HG02798 (cell line): ENCODE data around the gene MAP2K2.
"Not testable (repeated sequence)": the region's sequence is repeated elsewhere in the genome, so short reads cannot be mapped to it uniquely, and the experiment has no call there.

Experiments used
- ATAC-seq: cut with Tn5 transposase; IDR thresholded peaks from one replicate; pipeline ENCODE4 v1.9.1; 2021; ENCODE audit warnings: mild to moderate bottlenecking; ENCODE audit not compliant: unreplicated experiment, poor library complexity

The MAP2K2 gene

DNA sequence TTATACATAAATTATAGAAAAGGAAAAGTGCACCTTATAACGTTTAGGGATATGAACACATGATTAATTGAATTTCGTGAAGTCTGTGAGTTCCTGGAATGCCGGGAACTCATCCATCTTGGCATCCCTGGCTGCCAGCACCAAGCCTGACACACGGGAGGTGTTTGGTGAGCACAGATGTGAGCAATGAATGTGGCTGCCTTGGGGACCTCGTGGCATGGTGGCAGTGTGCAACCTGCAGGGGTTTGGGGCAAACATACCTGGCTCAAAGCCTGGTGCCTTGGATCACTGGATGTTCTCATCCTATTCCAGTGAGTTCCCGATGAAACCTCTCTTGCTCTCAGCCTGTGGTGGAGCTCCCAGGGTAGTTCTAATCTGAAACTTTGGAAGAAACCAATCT lies 10.4 kb upstream of the MAP2K2 start:
- no peak for ATAC-seq

DNA sequence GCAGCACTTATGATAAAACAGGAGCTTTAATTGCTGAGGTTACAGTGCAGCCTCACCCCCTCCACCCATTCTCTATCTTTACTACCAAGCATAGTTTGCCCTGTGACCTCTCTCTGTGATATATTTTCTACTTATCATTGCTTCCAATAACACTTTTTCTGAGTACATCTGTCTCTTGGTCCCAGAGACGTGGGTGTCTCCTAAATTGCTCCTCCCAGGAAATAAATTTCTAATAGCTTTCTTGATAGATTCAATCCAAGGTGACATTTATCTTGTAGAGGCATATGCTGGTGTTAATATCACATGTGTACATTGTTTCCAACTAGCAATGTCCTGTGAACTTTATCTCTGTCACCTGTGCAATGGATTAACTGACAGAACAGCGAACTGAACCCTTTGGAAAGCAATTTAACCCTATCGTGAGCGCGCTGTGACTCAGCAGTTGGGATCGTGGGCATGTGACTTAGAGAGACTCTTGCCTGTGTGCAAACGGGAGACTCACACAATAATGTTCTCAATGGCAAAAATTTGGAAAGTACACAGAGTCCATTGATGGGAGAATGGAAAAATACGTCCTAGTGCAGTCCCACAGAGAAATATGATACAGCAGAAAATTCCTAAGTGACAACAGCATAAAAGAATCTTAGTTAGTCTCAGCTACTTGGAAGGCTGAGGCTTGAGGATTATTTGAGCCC lies 7.0 kb upstream of the MAP2K2 start:
- ATAC-seq = no peak

DNA sequence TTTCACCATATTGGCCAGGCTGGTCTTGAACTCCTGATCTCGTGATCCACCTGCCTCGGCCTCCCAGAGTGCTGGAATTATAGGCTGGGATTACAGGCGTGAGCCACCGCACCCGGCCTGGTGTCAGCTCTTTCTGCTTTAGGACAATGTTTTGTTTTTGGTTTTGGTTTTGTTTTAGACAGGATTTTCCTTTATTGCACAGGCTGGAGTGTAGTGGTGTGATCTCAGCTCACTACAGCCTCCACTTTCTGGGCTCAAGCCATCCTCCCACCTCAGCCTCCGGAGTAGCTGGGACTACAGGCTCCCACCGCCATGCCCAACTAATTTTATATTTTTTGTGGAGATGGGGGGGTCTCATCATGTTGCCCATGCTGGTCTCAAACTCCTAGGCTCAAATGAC lies 5.1 kb upstream of the MAP2K2 start:
- ATAC-seq = not testable (repeated sequence)

GRCh38 chr19:4127322-4127721 lies 3.4 kb upstream of the MAP2K2 start:
- not testable (repeated sequence) for ATAC-seq

DNA sequence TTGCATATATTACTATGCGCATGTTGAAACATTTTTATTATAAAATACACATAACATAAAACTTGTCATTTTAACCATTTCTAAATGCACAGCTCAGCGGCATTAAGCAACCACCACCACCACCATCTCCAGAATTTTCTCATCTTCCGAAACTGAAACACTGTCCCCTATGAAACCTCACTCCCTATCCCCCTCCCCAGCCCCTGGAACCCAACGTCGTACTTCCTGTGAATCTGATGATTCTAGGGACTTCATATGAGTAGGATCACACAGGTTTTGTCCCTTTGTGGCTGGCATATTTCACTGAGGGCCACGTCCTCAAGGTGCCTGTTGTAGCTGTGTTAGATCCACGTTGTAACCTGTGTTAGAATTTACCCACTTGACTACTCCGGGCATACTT lies 716 bp upstream of the MAP2K2 start:
- no peak for ATAC-seq

DNA sequence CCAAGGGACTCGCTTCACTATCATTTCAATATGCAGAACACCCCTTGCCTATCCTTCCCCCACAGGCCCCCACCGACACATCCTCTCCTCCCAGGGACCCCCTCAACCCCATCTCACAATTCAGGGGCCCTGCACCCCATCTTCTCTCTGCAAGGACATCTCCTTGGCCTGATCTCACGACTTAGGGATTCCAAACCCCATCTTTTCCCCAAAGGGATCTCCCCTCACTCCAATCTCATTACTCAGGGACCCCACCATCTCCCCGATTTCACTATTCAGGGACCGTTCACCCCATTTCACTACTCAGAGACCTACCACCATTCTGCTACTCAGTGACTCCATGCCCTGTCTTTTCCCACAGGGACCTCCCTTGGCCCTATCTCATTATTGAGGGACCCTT lies 1.4 kb downstream of the MAP2K2 start:
- no peak for ATAC-seq

GRCh38 chr19:4121815-4122214 lies 2.1 kb downstream of the MAP2K2 start:
- ATAC-seq = no peak

DNA sequence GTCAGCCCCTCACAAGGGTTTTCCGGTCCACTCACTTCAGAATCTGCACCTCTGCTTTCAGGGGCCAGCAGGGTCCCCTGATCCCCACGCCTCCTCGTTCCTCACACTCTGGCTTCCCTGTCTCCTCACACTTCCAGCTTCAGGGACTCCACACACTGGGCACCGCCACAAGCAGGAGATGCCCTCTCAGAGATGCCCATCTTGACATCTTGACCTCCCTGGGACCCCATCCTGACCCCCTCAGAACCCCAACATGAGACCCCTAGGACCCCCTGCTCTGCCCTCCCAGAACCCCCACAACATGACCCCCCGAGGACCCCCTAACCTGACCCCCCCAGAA lies 2.7 kb downstream of the MAP2K2 start:
- no peak for ATAC-seq

DNA sequence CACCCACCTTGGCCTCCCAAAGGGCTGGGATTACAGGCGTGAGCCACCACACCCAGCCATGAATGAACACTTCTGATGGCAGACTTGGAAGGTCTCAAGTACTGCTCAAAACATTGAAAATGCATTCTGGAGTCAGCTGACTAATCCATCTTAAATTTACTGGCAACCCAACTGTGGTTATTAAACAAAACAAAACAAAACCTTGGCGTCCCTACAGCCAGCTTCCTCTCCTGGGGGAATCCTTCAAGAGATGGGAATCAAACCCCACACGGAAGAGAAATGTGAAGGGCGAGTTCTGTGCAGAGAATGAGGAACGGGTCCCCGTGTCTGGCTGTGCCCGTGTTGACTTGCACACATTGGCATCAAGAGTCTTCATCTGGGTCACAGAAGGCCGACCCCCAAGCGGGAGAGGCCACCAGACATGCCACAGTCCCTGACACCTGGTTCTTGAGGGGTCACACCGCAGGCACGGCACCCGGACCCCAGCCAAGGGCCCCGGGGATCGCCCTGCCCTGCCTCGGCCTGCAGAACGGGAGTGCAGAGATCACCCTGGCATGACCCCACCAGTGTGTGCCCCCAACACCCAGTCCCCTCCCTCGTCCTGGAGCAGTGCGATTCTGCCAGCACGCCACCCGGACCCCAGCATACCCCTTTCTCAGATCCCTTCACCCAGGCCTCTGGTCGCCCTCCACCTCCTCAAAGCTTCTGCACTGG lies 3.2 kb downstream of the MAP2K2 start:
- ATAC-seq = no peak

GRCh38 chr19:4119763-4120162 lies 4.2 kb downstream of the MAP2K2 start:
- no peak for ATAC-seq

DNA sequence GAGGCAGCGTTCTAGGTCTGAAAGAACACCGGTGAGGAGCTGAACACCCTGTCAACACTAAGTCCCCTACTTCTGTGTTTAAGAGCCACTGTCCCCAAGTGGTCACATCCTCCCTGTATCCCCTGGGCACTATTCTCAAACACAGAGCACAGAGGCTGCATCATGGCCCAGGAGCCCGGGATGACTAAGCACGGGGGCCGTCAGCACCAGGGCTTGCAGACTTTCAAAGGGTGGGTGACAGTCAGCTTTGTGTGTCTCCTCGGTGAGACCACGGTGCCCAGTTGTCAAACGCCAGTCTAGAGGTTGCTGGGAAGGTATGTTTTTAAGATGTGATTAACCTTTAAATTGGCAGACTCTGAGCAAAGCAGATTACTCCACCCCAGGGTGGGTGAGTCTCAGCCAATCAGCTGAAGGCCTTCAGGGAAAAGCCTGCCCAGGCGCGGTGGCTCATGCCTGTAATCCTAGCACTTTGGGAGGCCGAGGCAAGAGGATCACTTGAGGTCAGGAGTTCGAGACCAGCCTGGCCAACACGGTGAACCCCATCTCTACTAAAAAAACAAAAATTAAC lies 8.0 kb downstream of the MAP2K2 start:
- no peak for ATAC-seq

DNA sequence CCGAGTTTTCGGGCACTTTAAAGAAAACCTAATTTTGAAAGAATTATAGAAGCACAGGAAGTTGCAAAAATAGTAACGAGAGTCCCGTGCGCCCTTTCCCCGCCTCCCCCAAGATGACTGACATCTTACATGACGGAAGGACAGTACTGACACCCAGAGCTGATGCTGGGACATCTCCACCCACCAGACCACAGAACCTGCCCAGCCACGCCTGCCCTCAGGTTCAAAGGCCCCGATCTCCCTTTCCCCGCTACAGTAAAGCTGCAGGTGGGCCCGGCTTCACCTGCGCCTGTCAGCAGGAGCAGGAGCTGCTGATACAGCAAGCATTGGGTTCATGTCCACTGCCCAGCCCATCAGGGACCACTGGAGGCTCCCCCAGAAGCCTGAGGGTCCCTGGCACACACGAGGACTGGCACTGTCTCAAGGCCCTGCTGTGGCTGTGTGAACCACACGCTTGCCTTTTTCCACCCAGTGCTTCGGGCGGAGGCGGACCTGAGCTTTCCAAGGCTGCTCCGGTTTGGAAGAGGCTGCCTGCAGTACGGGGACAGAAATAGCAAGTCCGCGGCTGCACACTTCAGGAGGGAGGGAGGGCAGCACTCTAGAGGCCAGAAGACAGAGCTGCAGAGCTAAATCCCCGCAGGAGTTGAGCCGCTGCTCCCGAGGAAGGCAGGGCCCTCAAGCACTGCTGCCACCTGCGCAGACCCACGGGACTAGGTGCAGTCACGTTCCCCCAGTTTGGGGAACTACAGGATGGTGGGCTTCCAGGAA lies 8.7 kb downstream of the MAP2K2 start:
- peak; percentile 79 for ATAC-seq

DNA sequence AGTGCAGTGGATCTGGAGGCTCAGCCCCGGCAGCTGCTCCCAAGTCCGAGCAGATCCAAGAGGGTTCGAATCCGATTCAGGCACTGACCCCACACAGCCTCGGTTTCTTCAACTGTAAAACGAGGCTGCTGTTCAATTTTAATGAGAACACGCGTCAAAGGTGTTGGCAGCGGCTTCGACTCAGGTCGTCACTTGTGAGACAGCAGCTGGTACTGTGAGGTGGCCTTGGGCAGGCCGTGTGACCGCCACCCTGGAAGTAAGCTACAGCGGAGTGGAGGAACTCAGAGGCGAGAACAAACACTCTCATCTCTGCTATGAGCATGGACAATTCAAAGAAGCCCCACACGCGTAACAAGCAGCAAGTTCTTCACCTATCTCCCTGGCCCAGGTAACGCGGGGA lies 9.7 kb downstream of the MAP2K2 start:
- ATAC-seq = no peak

- ATAC-seq = no peak
Observed at GRCh38 chr19:4113398-4114088, 10.4 kb downstream of the MAP2K2 start.

DNA sequence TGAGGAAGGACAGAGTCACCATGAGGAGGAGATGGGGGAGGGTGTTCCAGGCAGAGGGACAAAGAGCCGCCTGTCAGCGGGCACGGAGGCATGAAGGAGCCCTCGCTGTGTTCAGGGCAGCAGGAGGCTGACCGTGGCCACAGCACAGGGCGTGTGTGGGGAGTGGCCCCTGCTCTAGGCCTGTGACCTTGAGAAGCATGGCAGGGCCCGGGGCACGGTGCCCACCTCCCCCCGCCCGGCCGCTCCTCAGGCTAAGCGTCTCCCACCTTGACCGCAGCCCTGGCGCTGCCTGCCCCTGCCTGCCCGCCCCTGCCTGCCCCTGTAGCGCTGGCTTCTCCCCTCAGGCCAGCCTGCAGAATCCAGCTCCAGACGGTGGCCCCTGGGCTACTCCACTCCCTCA lies 11.6 kb downstream of the MAP2K2 start:
- no peak for ATAC-seq

DNA sequence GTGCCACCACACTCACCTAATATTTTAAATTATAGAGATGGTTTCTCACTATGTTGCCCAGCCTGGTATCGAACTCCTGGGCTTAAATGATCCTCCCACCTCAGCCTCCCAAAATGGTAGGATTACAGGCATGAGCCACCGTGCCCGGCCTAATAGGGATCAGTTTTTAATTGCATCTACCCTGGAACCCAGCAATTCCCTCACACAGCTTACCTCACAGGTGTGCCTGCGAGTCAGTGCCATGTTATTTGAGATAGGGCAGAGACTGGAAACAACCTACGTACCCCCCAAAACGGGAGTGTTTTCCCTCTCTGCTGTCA lies 14.3 kb downstream of the MAP2K2 start:
- no peak for ATAC-seq

DNA sequence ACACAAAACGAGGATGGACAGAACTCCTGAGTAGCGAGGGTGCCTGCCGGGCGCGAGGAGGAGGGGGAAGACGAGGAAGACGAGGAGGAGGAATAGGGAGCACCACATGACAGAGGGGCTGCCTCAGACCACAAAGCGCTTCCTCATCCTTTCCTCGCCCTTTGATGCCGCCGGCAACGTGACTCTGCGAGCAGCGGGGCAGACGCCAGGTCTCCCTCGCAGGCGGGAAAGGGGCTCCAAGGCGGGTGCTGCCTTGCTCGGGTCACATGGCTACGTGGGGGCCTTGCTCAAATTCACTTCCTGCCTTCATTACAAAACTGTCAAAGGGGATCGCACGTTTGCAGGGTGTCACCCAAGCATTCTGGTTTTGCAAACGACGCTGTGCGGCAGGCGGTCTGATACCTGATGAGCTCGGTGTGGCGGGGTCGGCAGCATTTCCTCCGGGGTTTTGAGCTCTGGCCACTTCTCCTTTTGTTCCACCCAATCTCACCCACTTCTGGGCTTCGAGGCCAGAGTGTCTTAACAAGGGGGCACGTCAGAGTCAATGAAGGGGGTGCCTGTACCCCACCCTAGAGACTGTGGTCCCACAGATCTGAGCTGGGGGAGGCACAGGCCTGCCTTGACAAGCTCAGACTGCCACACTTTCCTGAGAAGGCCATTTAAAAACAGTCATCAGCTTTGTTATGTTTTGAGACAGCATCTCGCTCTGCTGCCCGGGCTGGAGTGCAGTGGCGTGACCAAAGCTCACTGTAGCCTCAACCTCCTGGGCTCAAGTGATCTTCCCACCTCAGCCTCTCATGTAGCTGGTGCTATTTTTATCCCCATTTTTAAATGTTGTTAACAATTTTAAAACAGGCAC lies 14.9 kb downstream of the MAP2K2 start:
- ATAC-seq = peak; percentile 57

DNA sequence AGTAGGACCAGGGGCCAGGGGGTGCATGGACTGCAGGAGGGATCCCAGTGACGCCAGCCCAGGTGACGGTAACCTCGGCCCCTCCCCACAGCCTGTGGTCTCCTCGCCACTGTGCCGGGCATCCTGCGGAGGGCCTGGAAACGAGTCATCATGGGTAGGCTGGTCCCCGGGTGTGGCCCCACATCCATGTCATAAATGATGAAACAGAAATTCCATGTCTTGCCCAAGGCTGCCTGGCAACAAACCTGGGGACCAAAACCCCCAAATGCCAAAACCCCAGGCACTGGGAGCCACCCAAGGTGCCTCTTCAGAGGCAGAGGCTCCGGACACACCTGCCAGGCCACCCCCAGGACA lies 20.9 kb downstream of the MAP2K2 start:
- no peak for ATAC-seq

DNA sequence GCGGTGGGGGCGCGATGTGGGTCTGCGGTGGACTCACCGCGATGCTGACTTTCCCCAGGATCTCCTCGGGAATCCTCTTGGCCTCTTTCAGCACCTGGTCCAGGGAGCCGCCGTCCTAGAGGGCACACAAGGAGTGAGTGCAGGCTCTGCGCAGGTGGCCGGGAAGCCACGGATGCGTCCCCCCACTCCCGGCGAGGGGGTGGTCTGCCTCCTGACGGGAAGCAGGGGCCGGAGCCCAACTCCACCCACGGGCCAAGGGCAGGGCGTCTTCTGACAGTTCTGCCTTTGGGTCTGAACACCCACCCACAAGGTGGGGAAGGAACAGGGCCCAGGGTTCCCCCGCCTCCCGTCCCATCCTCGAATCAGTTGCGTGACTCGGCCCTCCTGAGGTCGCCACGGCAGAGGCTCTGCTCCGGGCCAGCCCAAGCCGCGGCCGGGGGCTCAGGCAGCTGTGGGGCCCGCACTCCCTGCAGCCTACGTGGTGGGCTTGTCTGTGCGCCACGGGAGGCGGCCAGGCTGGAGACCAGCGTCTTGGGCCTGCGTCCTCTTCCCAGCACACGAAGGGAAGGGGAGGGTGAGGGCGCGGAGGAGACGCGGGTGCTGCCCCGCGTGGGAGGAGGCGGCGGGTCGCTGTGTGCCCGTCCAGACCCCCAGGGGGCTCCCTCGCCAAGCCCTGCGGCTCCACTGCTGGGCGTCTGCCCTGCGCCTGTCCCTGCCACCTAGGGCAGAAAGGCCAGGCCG lies 21.4 kb downstream of the MAP2K2 start:
- ATAC-seq = no peak

DNA sequence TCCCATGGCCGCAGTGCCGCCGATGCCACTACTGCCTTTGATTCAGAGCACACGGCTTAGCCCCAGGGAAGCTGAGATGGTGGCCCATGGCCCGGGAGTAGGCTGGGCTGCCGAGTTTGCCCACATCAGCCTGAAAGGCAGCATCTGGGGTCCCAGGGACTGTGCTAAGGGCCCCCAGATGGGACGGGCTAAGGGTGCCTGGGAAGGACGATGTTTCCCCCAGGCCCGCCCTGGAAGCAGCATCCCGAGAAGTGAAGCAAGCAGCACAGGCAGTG lies 22.5 kb downstream of the MAP2K2 start:
- no peak for ATAC-seq
